WTC11 (cell line): Measurements from ENCODE around the gene GALNTL6. TPM values are rescaled to one million over a fixed set of nuclear protein-coding genes. Genes with fewer than 3 reads are reported as not detected.

Experiments used
- ATAC-seq: fragments of 200-7000 bp; cut with Tn5 transposase; 2 replicates; pipeline ENCODE4 v1.10.0; 2021; ENCODE audit warnings: mild to moderate bottlenecking, moderate library complexity
- CTCF ChIA-PET: fragments of 300-600 bp; sonication (Branson Sonifier 250); formaldehyde crosslinking; loops from one replicate; lab custom pipeline; 2021; ENCODE audit warnings: antibody characterized with exemption; lab: Charles Lee
- POLR2A ChIA-PET: fragments of 350-600 bp; sonication (Branson Sonifier 250); formaldehyde crosslinking; loops from one replicate; lab custom pipeline; 2021; ENCODE audit warnings: antibody characterized with exemption; lab: Charles Lee
- DNase-seq: peaks from one replicate; pipeline ENCODE4 v3.0.0; 2021; ENCODE audit warnings: low spot score
- H3K27ac Mint-ChIP-seq: 2 replicates; pipeline ENCODE4 v1.8.0; 2021; ENCODE audit warnings: mixed read lengths
- H3K27me3 Mint-ChIP-seq: 2 replicates; pipeline ENCODE4 v1.8.0; 2021; ENCODE audit warnings: low read depth, mild to moderate bottlenecking, moderate library complexity, mixed read lengths
- H3K36me3 Mint-ChIP-seq: 2 replicates; pipeline ENCODE4 v1.8.0; 2021; ENCODE audit warnings: mixed read lengths
- H3K4me1 Mint-ChIP-seq: 2 replicates; pipeline ENCODE4 v1.8.0; 2022; ENCODE audit warnings: mixed read lengths
- H3K4me3 Mint-ChIP-seq: 2 replicates; pipeline ENCODE4 v1.8.0; 2021; ENCODE audit warnings: mild to moderate bottlenecking, moderate library complexity, mixed read lengths
- H3K9me3 Mint-ChIP-seq: 2 replicates; pipeline ENCODE4 v1.8.0; 2021; ENCODE audit warnings: mixed read lengths
- AFF4 ChIP-seq: sonication (generic); formaldehyde crosslinking; IDR thresholded peaks from 2 replicates; pipeline ENCODE4 v1.8.1; 2023; ENCODE audit warnings: mild to moderate bottlenecking, missing genetic modification reagents, borderline replicate concordance
- ATF6 ChIP-seq: sonication (generic); formaldehyde crosslinking; IDR thresholded peaks from 2 replicates; pipeline ENCODE4 v1.8.1; 2023; ENCODE audit warnings: mild to moderate bottlenecking, missing genetic modification reagents
- CBFB ChIP-seq: sonication (generic); formaldehyde crosslinking; IDR thresholded peaks from 2 replicates; pipeline ENCODE4 v1.8.1; 2022; ENCODE audit warnings: mild to moderate bottlenecking, low read depth, missing genetic modification reagents
- CREB1 ChIP-seq: sonication (generic); formaldehyde crosslinking; IDR thresholded peaks from 2 replicates; pipeline ENCODE4 v1.8.0; 2023; ENCODE audit warnings: mild to moderate bottlenecking, missing genetic modification reagents
- GTF2I ChIP-seq: fragments of 250-450 bp; sonication (Bioruptor Pico); conservative IDR thresholded peaks from 2 replicates; pipeline ENCODE4 v1.4.0; 2021; ENCODE audit warnings: mild to moderate bottlenecking
- IRF2 ChIP-seq: sonication (generic); formaldehyde crosslinking; IDR thresholded peaks from 2 replicates; pipeline ENCODE4 v1.8.0; 2022; ENCODE audit warnings: low read depth, missing genetic modification reagents, borderline replicate concordance
- MYBL2 ChIP-seq: sonication (generic); formaldehyde crosslinking; IDR thresholded peaks from 2 replicates; pipeline ENCODE4 v1.8.1; 2023; ENCODE audit warnings: mild to moderate bottlenecking, moderate library complexity, missing genetic modification reagents
- TEAD1 ChIP-seq: sonication (generic); formaldehyde crosslinking; IDR thresholded peaks from 2 replicates; pipeline ENCODE4 v1.8.0; 2022; ENCODE audit warnings: mild to moderate bottlenecking, missing genetic modification reagents
- TEAD4 ChIP-seq: sonication (generic); formaldehyde crosslinking; IDR thresholded peaks from 2 replicates; pipeline ENCODE4 v1.8.0; 2022; ENCODE audit warnings: mild to moderate bottlenecking, missing genetic modification reagents
- ZNF281 ChIP-seq: sonication (generic); formaldehyde crosslinking; IDR thresholded peaks from 2 replicates; pipeline ENCODE4 v1.8.0; 2023; ENCODE audit warnings: mild to moderate bottlenecking, missing genetic modification reagents
- ZNF416 ChIP-seq: fragments of 250-450 bp; sonication (Bioruptor Pico); IDR thresholded peaks from 2 replicates; pipeline ENCODE4 v1.9.0; 2021; ENCODE audit warnings: mild to moderate bottlenecking, inconsistent platforms
- ZNF532 ChIP-seq: fragments of 250-450 bp; sonication (Bioruptor Pico); IDR thresholded peaks from 2 replicates; pipeline ENCODE4 v1.9.0; 2021; ENCODE audit warnings: mild to moderate bottlenecking, borderline replicate concordance
- total RNA-seq: library from RNA; stranded (reverse); gene quantifications from 3 replicates; pipeline ENCODE4 v1.2.3, GENCODE V29; 2021
- TF ChIP-seq, protein P1 (sequence below): sonication (generic); formaldehyde crosslinking; IDR thresholded peaks from 2 replicates; pipeline ENCODE4 v1.8.1; 2022; ENCODE audit warnings: missing genetic modification reagents, borderline replicate concordance
- TF ChIP-seq, protein P2 (sequence below): sonication (generic); formaldehyde crosslinking; IDR thresholded peaks from 2 replicates; pipeline ENCODE4 v1.8.0; 2022; ENCODE audit warnings: mild to moderate bottlenecking, missing genetic modification reagents
- TF ChIP-seq, protein P3 (sequence below): fragments of 250-450 bp; sonication (Bioruptor Pico); IDR thresholded peaks from 2 replicates; pipeline ENCODE4 v1.8.0; 2021; ENCODE audit warnings: mild to moderate bottlenecking
- TF ChIP-seq, protein P4 (sequence below): sonication (generic); formaldehyde crosslinking; IDR thresholded peaks from 2 replicates; pipeline ENCODE4 v1.8.0; 2022; ENCODE audit warnings: missing genetic modification reagents

GALNTL6 gene
- total RNA-seq, 1 experiment from 2014 or later: 0.24 TPM

DNA sequence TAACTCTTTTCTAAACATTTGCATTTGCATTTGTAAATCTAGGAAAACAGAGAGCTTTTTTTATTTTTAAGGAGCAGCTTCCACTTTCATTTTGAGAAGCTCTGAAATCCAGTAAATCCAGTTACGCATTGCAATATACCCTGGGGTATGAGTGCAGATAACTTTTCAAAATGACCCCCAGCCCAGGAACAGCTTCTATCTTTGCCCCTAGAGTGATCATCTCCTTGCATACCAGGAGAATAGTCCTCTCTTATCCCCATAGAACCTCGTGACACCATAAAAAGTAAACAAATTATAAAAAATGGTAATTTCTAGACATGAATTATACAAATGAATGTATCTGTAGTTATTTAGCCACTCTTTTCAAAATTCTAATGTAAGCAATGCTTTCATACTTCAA, 1063.2 kb downstream of the GALNTL6 start (continued):
- no peak for TF ChIP-seq ZNF532
- TF ChIP-seq TEAD4 (CRISPR knock-in tag): no peak
- TF ChIP-seq, protein P1, sequence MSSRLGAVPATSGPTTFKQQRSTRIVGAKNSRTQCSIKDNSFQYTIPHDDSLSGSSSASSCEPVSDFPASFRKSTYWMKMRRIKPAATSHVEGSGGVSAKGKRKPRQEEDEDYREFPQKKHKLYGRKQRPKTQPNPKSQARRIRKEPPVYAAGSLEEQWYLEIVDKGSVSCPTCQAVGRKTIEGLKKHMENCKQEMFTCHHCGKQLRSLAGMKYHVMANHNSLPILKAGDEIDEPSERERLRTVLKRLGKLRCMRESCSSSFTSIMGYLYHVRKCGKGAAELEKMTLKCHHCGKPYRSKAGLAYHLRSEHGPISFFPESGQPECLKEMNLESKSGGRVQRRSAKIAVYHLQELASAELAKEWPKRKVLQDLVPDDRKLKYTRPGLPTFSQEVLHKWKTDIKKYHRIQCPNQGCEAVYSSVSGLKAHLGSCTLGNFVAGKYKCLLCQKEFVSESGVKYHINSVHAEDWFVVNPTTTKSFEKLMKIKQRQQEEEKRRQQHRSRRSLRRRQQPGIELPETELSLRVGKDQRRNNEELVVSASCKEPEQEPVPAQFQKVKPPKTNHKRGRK (CRISPR knock-in tag): no peak
- no peak for TF ChIP-seq MYBL2 (CRISPR knock-in tag)
- TF ChIP-seq CREB1 (CRISPR knock-in tag): no peak
- no peak for TF ChIP-seq ZNF281

DNA sequence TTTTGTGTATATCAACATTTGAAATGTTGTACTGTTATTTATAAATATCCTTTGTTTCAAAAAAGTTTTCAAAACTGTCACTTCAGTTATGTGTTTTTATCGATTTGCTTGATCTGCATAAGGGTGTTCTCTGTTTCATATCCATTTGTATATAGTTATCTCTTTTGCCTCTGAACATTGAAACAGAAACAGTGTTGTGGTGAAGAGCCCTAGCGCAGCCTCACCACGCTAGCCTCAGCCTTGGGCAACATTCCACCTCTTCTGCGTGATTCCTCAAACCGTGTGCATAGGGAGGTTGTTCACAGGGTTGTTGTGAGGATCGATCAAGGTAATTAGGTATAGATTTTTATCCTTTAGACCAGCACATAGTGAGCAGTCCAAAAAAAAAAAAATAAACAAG, 1068.4 kb downstream of the GALNTL6 start:
- ATAC-seq: no peak
- H3K36me3 Mint-ChIP-seq: no peaks in the 10 kb centered on the region
- TF ChIP-seq, protein P2, sequence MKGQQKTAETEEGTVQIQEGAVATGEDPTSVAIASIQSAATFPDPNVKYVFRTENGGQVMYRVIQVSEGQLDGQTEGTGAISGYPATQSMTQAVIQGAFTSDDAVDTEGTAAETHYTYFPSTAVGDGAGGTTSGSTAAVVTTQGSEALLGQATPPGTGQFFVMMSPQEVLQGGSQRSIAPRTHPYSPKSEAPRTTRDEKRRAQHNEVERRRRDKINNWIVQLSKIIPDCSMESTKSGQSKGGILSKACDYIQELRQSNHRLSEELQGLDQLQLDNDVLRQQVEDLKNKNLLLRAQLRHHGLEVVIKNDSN (CRISPR knock-in tag): no peak
- no peak for TF ChIP-seq IRF2 (CRISPR knock-in tag)
- no peak for TF ChIP-seq AFF4 (CRISPR knock-in tag)
- TF ChIP-seq, protein P3, sequence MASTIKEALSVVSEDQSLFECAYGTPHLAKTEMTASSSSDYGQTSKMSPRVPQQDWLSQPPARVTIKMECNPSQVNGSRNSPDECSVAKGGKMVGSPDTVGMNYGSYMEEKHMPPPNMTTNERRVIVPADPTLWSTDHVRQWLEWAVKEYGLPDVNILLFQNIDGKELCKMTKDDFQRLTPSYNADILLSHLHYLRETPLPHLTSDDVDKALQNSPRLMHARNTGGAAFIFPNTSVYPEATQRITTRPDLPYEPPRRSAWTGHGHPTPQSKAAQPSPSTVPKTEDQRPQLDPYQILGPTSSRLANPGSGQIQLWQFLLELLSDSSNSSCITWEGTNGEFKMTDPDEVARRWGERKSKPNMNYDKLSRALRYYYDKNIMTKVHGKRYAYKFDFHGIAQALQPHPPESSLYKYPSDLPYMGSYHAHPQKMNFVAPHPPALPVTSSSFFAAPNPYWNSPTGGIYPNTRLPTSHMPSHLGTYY (CRISPR knock-in tag): no peak
- TF ChIP-seq ZNF416 (CRISPR knock-in tag): no peak
- no peak for TF ChIP-seq CBFB (CRISPR knock-in tag)
- TF ChIP-seq TEAD4 (CRISPR knock-in tag): no peak
- TF ChIP-seq, protein P4, sequence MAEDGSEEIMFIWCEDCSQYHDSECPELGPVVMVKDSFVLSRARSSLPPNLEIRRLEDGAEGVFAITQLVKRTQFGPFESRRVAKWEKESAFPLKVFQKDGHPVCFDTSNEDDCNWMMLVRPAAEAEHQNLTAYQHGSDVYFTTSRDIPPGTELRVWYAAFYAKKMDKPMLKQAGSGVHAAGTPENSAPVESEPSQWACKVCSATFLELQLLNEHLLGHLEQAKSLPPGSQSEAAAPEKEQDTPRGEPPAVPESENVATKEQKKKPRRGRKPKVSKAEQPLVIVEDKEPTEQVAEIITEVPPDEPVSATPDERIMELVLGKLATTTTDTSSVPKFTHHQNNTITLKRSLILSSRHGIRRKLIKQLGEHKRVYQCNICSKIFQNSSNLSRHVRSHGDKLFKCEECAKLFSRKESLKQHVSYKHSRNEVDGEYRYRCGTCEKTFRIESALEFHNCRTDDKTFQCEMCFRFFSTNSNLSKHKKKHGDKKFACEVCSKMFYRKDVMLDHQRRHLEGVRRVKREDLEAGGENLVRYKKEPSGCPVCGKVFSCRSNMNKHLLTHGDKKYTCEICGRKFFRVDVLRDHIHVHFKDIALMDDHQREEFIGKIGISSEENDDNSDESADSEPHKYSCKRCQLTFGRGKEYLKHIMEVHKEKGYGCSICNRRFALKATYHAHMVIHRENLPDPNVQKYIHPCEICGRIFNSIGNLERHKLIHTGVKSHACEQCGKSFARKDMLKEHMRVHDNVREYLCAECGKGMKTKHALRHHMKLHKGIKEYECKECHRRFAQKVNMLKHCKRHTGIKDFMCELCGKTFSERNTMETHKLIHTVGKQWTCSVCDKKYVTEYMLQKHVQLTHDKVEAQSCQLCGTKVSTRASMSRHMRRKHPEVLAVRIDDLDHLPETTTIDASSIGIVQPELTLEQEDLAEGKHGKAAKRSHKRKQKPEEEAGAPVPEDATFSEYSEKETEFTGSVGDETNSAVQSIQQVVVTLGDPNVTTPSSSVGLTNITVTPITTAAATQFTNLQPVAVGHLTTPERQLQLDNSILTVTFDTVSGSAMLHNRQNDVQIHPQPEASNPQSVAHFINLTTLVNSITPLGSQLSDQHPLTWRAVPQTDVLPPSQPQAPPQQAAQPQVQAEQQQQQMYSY: no peak
- no peak for TF ChIP-seq GTF2I (CRISPR knock-in tag)
- no peak for TF ChIP-seq TEAD1 (CRISPR knock-in tag)
- TF ChIP-seq ATF6: no peak

More for the DNA sequence above, 1068.4 kb downstream of the GALNTL6 start:
- no peak overlapping the region for H3K4me3 Mint-ChIP-seq
- DNase-seq: no peak
- no peak overlapping the region for H3K27ac Mint-ChIP-seq
- H3K27me3 Mint-ChIP-seq: no peaks in the 10 kb centered on the region
- H3K4me1 Mint-ChIP-seq: no peaks in the 10 kb centered on the region
- peaks cover 18% of the 10 kb centered on the region for H3K9me3 Mint-ChIP-seq
- CTCF ChIA-PET: no interaction called here
- POLR2A ChIA-PET: no interaction called here
